PFSK-1 (cell line): Measurements from ENCODE around the gene GRIN3A.

Source experiments
- FOXP2 ChIP-seq: optimal IDR thresholded peaks from 2 replicates; pipeline ENCODE3; 2011; ENCODE audit warnings: borderline replicate concordance, control low read depth, inconsistent platforms; ENCODE audit not compliant: insufficient read depth; ENCODE audit errors: extremely low read length, extremely low read depth
- POLR2AphosphoS5 ChIP-seq: IDR thresholded peaks from 2 replicates; pipeline ENCODE4 v1.6.1; 2012; ENCODE audit warnings: low read depth, mild to moderate bottlenecking, control low read depth, low read length, moderate library complexity
- REST ChIP-seq, 2 experiments: IDR thresholded peaks; 2 replicates each; pipeline versions ENCODE4 v1.6.1 to v1.8.0; 2011 to 2012; ENCODE audit warnings: low read depth in 2 of 2, low read length in 2 of 2, control low read depth in 1 of 2, inconsistent platforms in 1 of 2, mild to moderate bottlenecking in 1 of 2, moderate library complexity in 1 of 2; ENCODE audit not compliant: insufficient read depth in 1 of 2
- SIN3A ChIP-seq: IDR thresholded peaks from 2 replicates; pipeline ENCODE4 v1.6.1; 2012; ENCODE audit warnings: mild to moderate bottlenecking, low read length, moderate library complexity, borderline replicate concordance; ENCODE audit not compliant: insufficient read depth
- TAF1 ChIP-seq: IDR thresholded peaks from 2 replicates; pipeline ENCODE4 v1.6.1; 2012; ENCODE audit warnings: low read length, control low read depth, borderline replicate concordance; ENCODE audit not compliant: insufficient read depth

GRIN3A gene

GRCh38 chr9:101530076-101530711 lies 208.3 kb downstream of the GRIN3A start:
- TF ChIP-seq REST (IDR thresholded peaks at IDR 0.05; ENCODE audit: insufficient read depth in 1 of 2, low read depth in 2 of 2, low read length in 2 of 2) = no peak
- no peak for TF ChIP-seq TAF1
- no peak for TF ChIP-seq POLR2AphosphoS5
- no peak for TF ChIP-seq FOXP2
- no peak for TF ChIP-seq SIN3A

- TF ChIP-seq TAF1 = no peak
- TF ChIP-seq REST (IDR thresholded peaks at IDR 0.05; ENCODE audit: insufficient read depth in 1 of 2, low read depth in 2 of 2, low read length in 2 of 2) = no peak
- TF ChIP-seq POLR2AphosphoS5 = no peak
- TF ChIP-seq FOXP2 = no peak
- TF ChIP-seq SIN3A = no peak
Observed at GRCh38 chr9:101528015-101528414, 210.4 kb downstream of the GRIN3A start.

- no peak for TF ChIP-seq SIN3A
- no peak for TF ChIP-seq FOXP2
- no peak for TF ChIP-seq REST (IDR thresholded peaks at IDR 0.05; ENCODE audit: insufficient read depth in 1 of 2, low read depth in 2 of 2, low read length in 2 of 2)
- TF ChIP-seq POLR2AphosphoS5 = no peak
- no peak for TF ChIP-seq TAF1
Observed at GRCh38 chr9:101527066-101527465, 211.4 kb downstream of the GRIN3A start.

GRCh38 chr9:101524371-101524770 lies 214.1 kb downstream of the GRIN3A start:
- TF ChIP-seq REST (IDR thresholded peaks at IDR 0.05; ENCODE audit: insufficient read depth in 1 of 2, low read depth in 2 of 2, low read length in 2 of 2) (no peak), FOXP2 (no peak), TAF1 (no peak), POLR2AphosphoS5 (no peak), SIN3A (no peak)
